HG03108 (cell line): Measurements from ENCODE around the gene CBLN4.

Source experiments
- ATAC-seq: cut with Tn5 transposase; IDR thresholded peaks from one replicate; pipeline ENCODE4 v1.9.1; 2021; ENCODE audit warnings: moderate library complexity; ENCODE audit not compliant: unreplicated experiment

The CBLN4 gene

GRCh38 chr20:56005389-56005715, at the start of gene CBLN4:
CBLN4 (minus strand) TSS chr20:56005519; CDS start chr20:56004171, 1,348 bp downstream.
- no peak for ATAC-seq

GRCh38 chr20:56043227-56043626, 37.9 kb upstream of the CBLN4 start:
- ATAC-seq = no peak

GRCh38 chr20:56032251-56032650, 26.9 kb upstream of the CBLN4 start:
- no peak for ATAC-seq

GRCh38 chr20:56018716-56019115, 13.4 kb upstream of the CBLN4 start:
- ATAC-seq = no peak

DNA sequence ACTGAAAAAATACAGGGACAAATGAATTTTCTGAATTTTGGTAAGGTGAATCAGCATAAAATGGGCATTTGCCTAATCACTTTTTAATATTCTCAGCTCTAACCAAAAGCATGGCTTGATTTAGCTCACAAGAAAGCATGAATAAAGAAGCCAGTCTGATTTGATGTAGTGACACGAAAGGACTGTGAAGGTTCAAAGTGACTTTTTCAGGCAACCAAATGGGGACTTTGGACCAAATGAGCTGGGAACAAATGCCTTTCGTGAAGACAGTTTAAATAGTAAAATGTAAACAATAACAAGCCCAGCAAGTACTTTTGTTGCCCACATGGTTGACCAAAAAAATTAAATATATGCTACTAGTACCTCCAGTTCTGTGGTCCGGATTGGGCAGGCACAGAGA, 12.9 kb upstream of the CBLN4 start:
- ATAC-seq = no peak

- ATAC-seq = no peak
Measured at GRCh38 chr20:56017560-56017959, 12.2 kb upstream of the CBLN4 start.

GRCh38 chr20:56014998-56015397, 9.7 kb upstream of the CBLN4 start:
- ATAC-seq = no peak

DNA sequence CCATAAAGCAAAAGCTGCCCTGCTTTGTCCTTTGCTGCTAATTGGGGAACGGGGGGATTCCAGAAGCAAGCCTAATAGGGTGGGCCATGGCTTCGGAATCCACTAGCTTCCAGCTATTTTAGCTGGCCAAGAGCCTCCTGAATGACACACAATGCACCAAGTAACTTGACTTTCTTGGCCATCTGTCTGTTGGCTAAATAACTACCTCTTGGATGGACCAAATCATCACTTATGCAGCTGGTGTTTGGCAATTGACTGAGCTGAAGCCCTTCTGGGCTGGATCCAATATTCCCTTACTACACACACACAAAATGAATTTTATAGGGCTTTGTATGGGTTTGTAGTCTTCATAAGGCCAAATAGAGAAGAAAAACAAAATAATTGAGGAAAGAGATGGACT, 8.8 kb upstream of the CBLN4 start:
- ATAC-seq = no peak

- no peak for ATAC-seq
Measured at GRCh38 chr20:56004611-56005388, 519 bp downstream of the CBLN4 start.

DNA sequence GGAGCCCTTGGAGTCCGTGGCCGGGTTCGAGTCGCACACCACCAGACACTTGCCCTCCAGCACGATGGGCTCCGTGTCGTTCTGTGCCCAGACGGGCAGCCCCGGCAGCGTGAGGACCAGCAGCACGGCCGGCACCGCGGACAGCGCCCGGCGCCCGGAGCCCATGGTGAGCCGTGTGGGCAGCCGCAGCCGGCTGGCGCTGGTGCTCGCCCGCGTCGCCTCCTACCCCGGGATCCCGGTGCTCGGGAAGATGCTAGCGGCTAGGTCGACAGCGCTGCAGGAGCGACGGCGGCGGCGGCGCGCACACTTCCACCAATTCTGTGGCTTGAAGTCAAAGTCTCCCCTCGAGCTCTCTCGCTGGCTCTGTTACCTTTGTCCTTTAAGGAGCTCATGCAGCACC, 1.3 kb downstream of the CBLN4 start:
- no peak for ATAC-seq

DNA sequence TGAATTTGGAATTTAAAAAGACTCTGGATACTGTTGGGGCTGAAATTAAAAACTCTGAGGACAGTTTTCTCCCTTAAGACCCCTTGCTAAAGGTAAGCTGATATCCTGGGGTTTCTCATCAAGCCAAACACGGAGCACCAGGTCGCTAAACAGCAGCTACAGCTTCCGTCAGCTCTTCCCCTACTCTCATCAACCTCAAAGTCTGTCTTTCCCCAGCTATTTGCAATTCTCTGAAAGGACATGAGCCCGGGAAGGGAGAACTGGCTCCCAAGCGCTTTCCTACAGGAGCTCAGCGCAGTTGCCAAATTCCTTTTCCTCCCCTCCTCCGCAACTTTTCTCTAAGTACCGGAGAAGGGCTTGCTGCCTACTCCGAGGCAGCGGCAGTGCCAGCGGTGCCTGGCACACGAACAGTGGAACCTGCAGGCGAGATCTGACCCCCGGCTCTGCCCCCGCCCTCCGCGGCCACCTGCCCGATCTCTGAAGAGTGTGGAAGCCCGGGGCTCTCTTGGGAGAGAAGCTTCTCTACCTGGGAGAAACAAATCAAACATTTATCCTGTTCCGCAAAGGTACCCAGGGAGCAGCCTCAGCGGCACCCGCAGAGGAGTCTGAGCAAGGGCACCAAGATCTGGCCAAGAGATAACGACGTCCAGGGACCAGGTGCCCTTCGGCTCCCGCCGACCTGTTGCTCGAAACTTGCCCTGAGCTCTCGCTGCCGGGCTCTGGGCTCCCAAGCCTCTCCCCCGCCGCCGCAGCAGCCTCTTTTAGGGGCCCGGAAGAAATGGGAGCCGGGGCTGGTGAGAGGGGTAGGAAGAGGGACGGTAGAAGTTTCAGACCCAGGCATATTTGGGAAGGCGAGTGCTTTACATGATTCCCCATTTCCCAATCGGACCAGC, 2.2 kb downstream of the CBLN4 start:
- no peak for ATAC-seq

GRCh38 chr20:56001890-56002289, 3.4 kb downstream of the CBLN4 start:
- no peak for ATAC-seq

DNA sequence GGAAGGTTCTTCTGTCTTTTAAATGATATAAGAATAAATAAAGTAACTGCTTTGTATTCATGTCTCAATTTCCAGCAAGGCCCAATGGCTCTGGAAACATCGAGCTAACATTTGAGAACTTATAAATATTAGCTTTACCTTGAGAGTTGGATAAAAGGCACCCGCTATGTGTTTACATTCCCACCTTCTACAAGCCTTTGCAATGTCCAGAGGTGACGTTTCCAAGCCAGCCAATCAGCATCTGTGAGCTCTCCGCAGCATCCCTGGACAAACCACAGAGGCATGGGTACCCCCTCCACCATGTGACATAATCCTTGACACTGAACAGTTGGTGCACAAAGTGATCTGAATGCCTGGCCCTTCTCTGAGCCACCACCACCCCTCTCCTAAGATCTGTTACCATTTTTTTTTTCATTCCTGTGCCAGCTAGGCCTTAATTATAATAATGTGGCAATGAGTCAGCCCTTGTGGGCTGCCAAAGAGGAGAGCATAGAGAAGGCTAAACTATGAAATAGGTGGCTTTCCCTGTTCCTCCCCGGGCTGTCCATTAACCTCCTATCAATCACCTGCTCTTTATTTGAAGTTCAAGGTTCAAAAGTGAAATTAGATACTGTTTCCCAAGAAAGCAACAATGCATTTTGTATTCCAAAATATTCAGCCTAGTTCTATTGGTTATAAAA, 4.1 kb downstream of the CBLN4 start:
- no peak for ATAC-seq

DNA sequence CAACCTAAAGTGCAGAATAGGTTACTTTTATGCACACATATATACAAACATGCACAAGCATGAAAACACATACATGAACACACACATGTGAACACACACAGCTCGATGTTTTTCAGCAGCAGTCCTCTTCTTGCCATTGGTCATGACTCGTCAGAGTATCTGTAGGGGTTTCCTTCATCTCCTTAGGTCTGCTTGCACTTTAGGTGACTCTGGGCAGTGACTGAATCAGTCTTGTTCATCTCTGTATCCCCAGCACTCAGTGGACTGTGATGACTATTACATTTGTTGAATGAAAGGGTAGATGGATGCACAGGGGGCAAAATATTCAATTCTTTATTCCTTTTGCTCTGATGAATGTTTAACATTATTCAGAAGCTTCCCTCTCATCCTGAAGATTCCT, 26.8 kb downstream of the CBLN4 start:
- ATAC-seq = no peak

- no peak for ATAC-seq
Measured at GRCh38 chr20:55977690-55978459, 27.4 kb downstream of the CBLN4 start.

DNA sequence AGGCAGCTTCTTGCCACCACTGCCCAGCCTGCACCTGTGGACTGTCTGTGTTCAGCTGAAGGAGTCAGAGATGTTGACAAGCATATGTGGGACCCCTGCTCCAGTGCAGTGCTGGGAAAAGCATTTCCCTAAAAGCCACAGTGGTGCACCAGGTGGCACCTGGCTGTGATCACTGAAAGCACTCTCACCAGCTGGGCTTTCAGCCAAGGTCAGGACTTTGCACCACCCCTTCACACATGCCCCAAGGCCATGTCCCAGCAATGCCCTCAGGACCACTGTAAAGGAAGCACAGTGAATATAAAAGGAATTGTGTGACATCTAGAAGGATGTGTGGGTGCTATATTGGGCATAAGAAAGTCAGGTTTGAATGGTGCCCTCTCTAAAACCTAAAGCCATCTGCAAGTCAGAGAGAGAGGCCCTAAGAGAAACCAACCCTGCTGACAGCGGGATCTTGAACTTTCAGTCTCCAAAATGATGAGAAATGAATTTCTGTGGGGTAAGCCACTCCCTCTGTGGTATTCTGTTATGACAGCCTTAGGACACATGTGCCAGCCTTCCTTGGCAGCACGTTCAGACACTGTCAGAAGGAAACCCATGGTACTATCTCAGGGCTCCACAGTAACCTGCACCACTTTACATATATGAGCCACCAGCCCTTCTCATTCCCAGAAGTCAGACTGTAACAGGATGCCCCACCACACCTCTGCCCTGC, 30.7 kb downstream of the CBLN4 start:
- ATAC-seq = no peak

DNA sequence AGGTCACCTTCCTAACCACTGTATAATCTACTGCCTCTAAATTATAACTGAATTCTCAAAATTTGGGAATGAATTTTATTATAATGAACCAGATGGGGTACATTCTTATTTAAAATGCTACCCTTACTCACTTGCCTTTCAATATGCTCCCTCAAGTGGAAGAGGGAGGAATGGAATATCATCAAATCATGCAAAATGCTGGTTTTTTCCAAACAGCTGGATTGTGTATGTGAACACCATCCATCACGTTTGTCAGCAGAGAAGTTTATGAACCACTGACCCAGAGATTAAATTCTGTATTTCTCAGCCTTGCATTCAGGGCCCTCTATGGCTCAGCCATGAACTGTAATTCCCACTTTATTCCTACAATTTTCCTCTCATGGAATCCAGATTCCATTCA, 40.5 kb downstream of the CBLN4 start:
- ATAC-seq = no peak

DNA sequence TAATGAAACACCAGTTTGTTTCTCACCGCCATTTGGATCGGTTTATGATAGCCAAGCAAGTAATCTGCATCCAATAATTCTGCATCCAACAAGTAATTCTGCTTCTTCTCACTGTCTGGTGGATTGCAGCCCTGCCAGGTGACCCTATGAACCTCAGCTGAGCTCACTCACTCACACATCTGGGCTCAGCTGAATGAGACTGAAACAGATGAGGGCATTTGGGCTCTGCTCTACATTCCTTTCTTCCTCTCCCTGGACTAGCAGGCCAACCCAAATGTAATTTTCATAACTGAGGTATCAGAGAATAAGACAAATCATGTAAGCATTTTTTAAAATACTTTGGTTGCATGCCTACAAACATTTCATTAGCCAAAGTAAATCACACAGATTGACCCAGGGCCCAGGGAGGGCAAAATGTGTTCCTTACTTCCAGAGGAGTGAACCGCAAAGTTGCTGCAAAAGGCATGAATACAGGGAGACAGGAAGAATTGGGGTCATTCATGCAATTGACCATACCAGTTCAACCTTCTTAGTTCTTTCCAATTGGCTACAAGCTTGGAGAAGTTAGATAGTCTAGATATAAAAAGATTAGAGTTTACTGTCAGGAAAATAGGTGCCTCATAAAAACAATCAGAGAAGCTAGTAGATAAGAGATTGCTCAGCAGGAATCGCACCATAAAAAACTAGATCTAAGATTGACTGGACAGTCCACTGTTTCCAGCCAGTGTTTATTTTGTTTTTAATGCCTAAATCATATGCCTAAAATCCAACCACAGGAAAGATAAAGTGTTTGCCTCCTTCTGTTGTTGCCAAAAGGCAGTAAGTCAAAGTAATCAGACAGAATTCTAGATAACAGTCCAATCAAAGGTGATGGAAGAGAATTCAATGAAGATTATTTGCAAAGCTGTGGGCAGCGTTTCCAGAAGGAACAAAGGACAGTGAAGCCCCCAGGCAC, 43.7 kb downstream of the CBLN4 start:
- ATAC-seq = no peak

GRCh38 chr20:55953201-55953600, 52.1 kb downstream of the CBLN4 start:
- no peak for ATAC-seq
